H9 (cell line): Measurements from ENCODE around the gene ANKRD27. TPM values are rescaled to one million over a fixed set of nuclear protein-coding genes. Genes with fewer than 3 reads are reported as not detected.
"Not testable (repeated sequence)": the region's sequence is repeated elsewhere in the genome, so short reads cannot be mapped to it uniquely, and the experiment has no call there.

ENCODE experiments used
- DNase-seq: peaks from one replicate; pipeline ENCODE4 v3.0.0-alpha.2; 2017
- H2AFZ ChIP-seq: one replicate; pipeline ENCODE4 v1.6.1; 2013; ENCODE audit warnings: mild to moderate bottlenecking, low read length, control low read depth, moderate library complexity
- H2AK5ac ChIP-seq: 2 replicates; pipeline ENCODE4 v1.6.1; 2013; ENCODE audit warnings: low read length, control low read depth, mixed read lengths; ENCODE audit not compliant: insufficient read length
- H2BK120ac ChIP-seq: one replicate; pipeline ENCODE4 v1.6.1; 2013; ENCODE audit warnings: low read depth, mild to moderate bottlenecking, low read length, control low read depth, inconsistent platforms; ENCODE audit not compliant: poor library complexity, severe bottlenecking
- H2BK12ac ChIP-seq: 2 replicates; pipeline ENCODE4 v1.6.1; 2013; ENCODE audit warnings: low read length, control low read depth, mixed read lengths, low read depth; ENCODE audit not compliant: insufficient read length
- H2BK15ac ChIP-seq: 2 replicates; pipeline ENCODE4 v1.6.1; 2013; ENCODE audit warnings: low read depth, low read length, control low read depth
- H2BK20ac ChIP-seq: one replicate; pipeline ENCODE4 v1.6.1; 2013; ENCODE audit warnings: low read depth, mild to moderate bottlenecking, low read length, control low read depth, inconsistent platforms; ENCODE audit not compliant: poor library complexity, severe bottlenecking
- H2BK5ac ChIP-seq: 2 replicates; pipeline ENCODE4 v1.6.1; 2013; ENCODE audit warnings: low read length, control low read depth, mixed read lengths; ENCODE audit not compliant: insufficient read length
- H3K14ac ChIP-seq: 2 replicates; pipeline ENCODE4 v1.6.1; 2013; ENCODE audit warnings: low read length, control low read depth; ENCODE audit not compliant: insufficient read depth
- H3K18ac ChIP-seq: 2 replicates; pipeline ENCODE4 v1.6.1; 2013; ENCODE audit warnings: low read depth, mild to moderate bottlenecking, mixed read lengths, low read length, control low read depth; ENCODE audit not compliant: insufficient read length
- H3K23ac ChIP-seq: 2 replicates; pipeline ENCODE4 v1.6.1; 2013; ENCODE audit warnings: low read length, control low read depth, mixed read lengths, low read depth; ENCODE audit not compliant: insufficient read length
- H3K23me2 ChIP-seq: 2 replicates; pipeline ENCODE4 v1.6.1; 2013; ENCODE audit warnings: low read depth, mild to moderate bottlenecking, mixed read lengths, low read length, control low read depth; ENCODE audit not compliant: insufficient read length, poor library complexity, severe bottlenecking
- H3K27ac ChIP-seq: 2 replicates; pipeline ENCODE4 v1.5.1; 2013; ENCODE audit warnings: low read length, control low read depth, mixed read lengths, low read depth; ENCODE audit not compliant: insufficient read length
- H3K27me3 ChIP-seq: 2 replicates; pipeline ENCODE4 v1.6.1; 2013; ENCODE audit warnings: low read length, control low read depth, inconsistent platforms; ENCODE audit not compliant: insufficient read depth
- H3K4ac ChIP-seq: 2 replicates; pipeline ENCODE4 v1.6.1; 2013; ENCODE audit warnings: low read depth, mild to moderate bottlenecking, control low read depth, inconsistent platforms, low read length, moderate library complexity
- H3K4me1 ChIP-seq: 2 replicates; pipeline ENCODE4 v1.6.1; 2013; ENCODE audit warnings: low read length, control low read depth, inconsistent platforms; ENCODE audit not compliant: insufficient read depth
- H3K4me2 ChIP-seq: 2 replicates; pipeline ENCODE4 v1.6.1; 2013; ENCODE audit warnings: low read length, control low read depth, mixed read lengths; ENCODE audit not compliant: insufficient read length, insufficient read depth
- H3K56ac ChIP-seq: 2 replicates; pipeline ENCODE4 v1.6.1; 2013; ENCODE audit warnings: low read depth, mild to moderate bottlenecking, mixed read lengths, low read length, control low read depth; ENCODE audit not compliant: insufficient read length
- H3K79me1 ChIP-seq: 2 replicates; pipeline ENCODE4 v1.6.1; 2013; ENCODE audit warnings: low read depth, mild to moderate bottlenecking, moderate library complexity, low read length, control low read depth, inconsistent platforms; ENCODE audit not compliant: insufficient read depth, poor library complexity, severe bottlenecking
- H3K79me2 ChIP-seq: 2 replicates; pipeline ENCODE4 v1.6.1; 2013; ENCODE audit warnings: low read length, control low read depth, inconsistent platforms; ENCODE audit not compliant: insufficient read depth
- H3K9ac ChIP-seq: 2 replicates; pipeline ENCODE4 v1.6.1; 2013; ENCODE audit warnings: low read length, control low read depth, mixed read lengths; ENCODE audit not compliant: insufficient read length; ENCODE audit errors: extremely low read depth
- H3K9me3 ChIP-seq: one replicate; pipeline ENCODE4 v1.6.1; 2013; ENCODE audit warnings: low read depth, low read length, inconsistent platforms; ENCODE audit not compliant: control insufficient read depth
- H3T11ph ChIP-seq: one replicate; pipeline ENCODE4 v1.6.1; 2013; ENCODE audit warnings: mild to moderate bottlenecking, low read length, control low read depth, inconsistent platforms
- H4K20me1 ChIP-seq: one replicate; pipeline ENCODE4 v1.6.1; 2013; ENCODE audit not compliant: control insufficient read depth, insufficient read length, insufficient read depth
- H4K5ac ChIP-seq: 2 replicates; pipeline ENCODE4 v1.6.1; 2013; ENCODE audit warnings: low read depth, mild to moderate bottlenecking, mixed read lengths, low read length, control low read depth; ENCODE audit not compliant: insufficient read length
- H4K8ac ChIP-seq: replicated peaks from 2 replicates; pipeline ENCODE4 v1.6.1; 2013; ENCODE audit warnings: low read length, control low read depth, mixed read lengths, low read depth; ENCODE audit not compliant: insufficient read length
- H4K91ac ChIP-seq: 2 replicates; pipeline ENCODE4 v1.6.1; 2013; ENCODE audit warnings: low read depth, mild to moderate bottlenecking, moderate library complexity, mixed read lengths, low read length, control low read depth; ENCODE audit not compliant: insufficient read length
- H3K27ac Mint-ChIP-seq, 3 experiments: 2 replicates in 2 of 3; 3 replicates in 1 of 3; pipeline ENCODE4 v1.8.0; 2020 to 2021; ENCODE audit warnings: mixed read lengths in 3 of 3, mild to moderate bottlenecking in 1 of 3, moderate library complexity in 1 of 3
- H3K27me3 Mint-ChIP-seq: 2 replicates; pipeline ENCODE4 v1.8.0; 2021; ENCODE audit warnings: low read depth, mild to moderate bottlenecking, moderate library complexity, mixed read lengths
- H3K36me3 Mint-ChIP-seq, 3 experiments: 2 replicates in 2 of 3; 3 replicates in 1 of 3; pipeline ENCODE4 v1.8.0; 2020 to 2021; ENCODE audit warnings: low read depth in 3 of 3, mixed read lengths in 3 of 3; ENCODE audit not compliant: insufficient read depth in 1 of 3
- H3K4me1 Mint-ChIP-seq, 2 experiments: 2 replicates each; pipeline ENCODE4 v1.8.0; 2020; ENCODE audit warnings: mixed read lengths in 2 of 2
- H3K4me3 Mint-ChIP-seq, 2 experiments: 2 replicates in 1 of 2; 3 replicates in 1 of 2; pipeline ENCODE4 v1.8.0; 2020 to 2021; ENCODE audit warnings: mild to moderate bottlenecking in 2 of 2, mixed read lengths in 2 of 2, moderate library complexity in 1 of 2
- H3K9me3 Mint-ChIP-seq, 2 experiments: 2 replicates in 1 of 2; 3 replicates in 1 of 2; pipeline ENCODE4 v1.8.0; 2020; ENCODE audit warnings: mild to moderate bottlenecking in 2 of 2, mixed read lengths in 2 of 2, moderate library complexity in 1 of 2
- CTCF ChIP-seq: fragments of 200-600 bp; sonication (generic); conservative IDR thresholded peaks from 3 replicates; pipeline ENCODE4 v1.8.0; 2021; ENCODE audit warnings: antibody characterized with exemption, mild to moderate bottlenecking
- WGBS: extraction: QIAGEN DNeasy Blood & Tissue Kit; methylation state at CpG from one replicate; pipeline ENCODE4 v1.1.7; 2013; ENCODE audit warnings: missing lambda C conversion rate, low lambda C conversion rate, mixed read lengths; ENCODE audit not compliant: insufficient read length; ENCODE audit errors: extremely low coverage; 5-methylcytosine and 5-hydroxymethylcytosine counted together
- total RNA-seq: library from RNA; stranded (reverse); gene quantifications from 2 replicates; pipeline ENCODE4 v1.2.1, GENCODE V29; 2021

Gene ANKRD27
- total RNA-seq, 1 experiment from 2014 or later = 40.7 TPM

DNA sequence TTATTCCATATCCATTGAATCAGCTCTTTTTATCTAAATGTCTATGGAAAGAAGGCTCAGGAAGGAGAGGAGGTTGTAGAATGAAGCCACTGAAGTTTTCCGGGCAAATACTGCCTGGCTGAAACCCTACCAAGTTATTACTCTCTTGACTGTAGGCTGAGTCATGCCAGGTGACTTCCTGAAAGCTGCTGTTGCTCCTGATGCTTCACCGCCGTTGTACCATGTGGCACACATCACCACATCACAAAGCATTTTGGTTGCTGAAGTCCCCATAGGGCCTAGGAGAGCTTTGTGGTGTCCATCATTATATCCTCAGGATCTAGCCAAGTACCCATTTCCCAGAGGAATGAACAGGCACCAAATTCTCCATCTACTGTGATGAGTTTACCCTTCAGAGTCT, 33.5 kb upstream of the ANKRD27 start:
- Histone ChIP-seq H3T11ph (no peak overlapping the region), H3K79me2 (no peaks in the 10 kb centered on the region)

DNA sequence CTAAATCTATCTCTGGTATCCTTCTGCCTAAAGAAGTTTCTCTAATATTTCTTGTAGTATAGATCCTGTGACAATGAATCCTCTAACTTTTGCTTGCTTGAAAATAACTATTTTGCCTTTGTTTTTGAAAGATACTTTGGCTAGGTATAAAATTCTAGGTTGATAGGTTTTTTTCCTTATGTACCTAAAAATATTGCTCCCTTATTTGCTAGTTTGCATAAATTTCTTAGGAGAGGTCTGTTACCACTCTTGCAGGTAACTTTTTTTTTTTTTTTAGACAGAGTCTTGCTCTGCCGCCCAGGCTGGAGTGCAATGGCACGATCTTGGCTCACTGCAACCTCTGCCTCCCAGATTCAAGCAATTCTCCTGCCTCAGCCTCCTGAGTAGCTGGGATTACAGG, 29.0 kb upstream of the ANKRD27 start:
- H3K23me2 ChIP-seq, H4K5ac ChIP-seq, H3K27ac Mint-ChIP-seq, H3K27me3 ChIP-seq, H3K79me1 ChIP-seq, H3K9me3 ChIP-seq, H3K27me3 Mint-ChIP-seq, DNase-seq, H2BK12ac ChIP-seq, H4K8ac ChIP-seq, H2BK5ac ChIP-seq, H3T11ph ChIP-seq, H3K4me1 ChIP-seq, H3K9ac ChIP-seq, H4K20me1 ChIP-seq, H3K4me1 Mint-ChIP-seq, H2BK15ac ChIP-seq, H3K79me2 ChIP-seq, H3K4ac ChIP-seq, H2BK120ac ChIP-seq, H3K56ac ChIP-seq, H4K91ac ChIP-seq, H3K27ac ChIP-seq, H3K4me2 ChIP-seq, H3K14ac ChIP-seq, H3K4me3 Mint-ChIP-seq, H2AFZ ChIP-seq, H2AK5ac ChIP-seq, H2BK20ac ChIP-seq, H3K23ac ChIP-seq, H3K18ac ChIP-seq: not testable (repeated sequence)
- WGBS = no CpG with 5 or more reads among the region's 2 CpGs
- Mint-ChIP-seq H3K9me3 (peaks cover 18 to 23% of the 10 kb centered on the region in 2 experiments), H3K36me3 (peaks cover 13 to 30% (median 27%) of the 10 kb centered on the region in 3 experiments)

More for the DNA sequence above, 33.5 kb upstream of the ANKRD27 start:
- Histone ChIP-seq H3K9me3 (no peaks in the 10 kb centered on the region), H3K27me3 (no peaks in the 10 kb centered on the region), H3K18ac (no peak overlapping the region), H3K4me2 (no peak overlapping the region), H3K27ac (no peak overlapping the region), H3K79me1 (no peaks in the 10 kb centered on the region), H2BK5ac (no peak overlapping the region), H2AFZ (no peak overlapping the region), H4K20me1 (no peaks in the 10 kb centered on the region), H3K4ac (no peak overlapping the region), H2BK15ac (no peak overlapping the region), H4K91ac (no peak overlapping the region), H3K56ac (no peak overlapping the region), H4K8ac (no peak overlapping the region), H2BK20ac (no peak overlapping the region), H2BK120ac (no peak overlapping the region), H3K23ac (no peak overlapping the region), H4K5ac (no peak overlapping the region), H3K9ac (no peak overlapping the region), H3K23me2 (no peaks in the 10 kb centered on the region), H2BK12ac (no peak overlapping the region), H2AK5ac (no peak overlapping the region), H3K14ac (no peak overlapping the region), H3K4me1 (no peaks in the 10 kb centered on the region)
- TF ChIP-seq CTCF = no peak
- H3K27me3 Mint-ChIP-seq = no peaks in the 10 kb centered on the region
- WGBS = no CpG with 5 or more reads among the region's 3 CpGs
- DNase-seq = no peak
- H3K36me3 Mint-ChIP-seq = peaks cover 8 to 19% (median 15%) of the 10 kb centered on the region in 3 experiments
- no peak overlapping the region for H3K27ac Mint-ChIP-seq
- no peak overlapping the region for H3K4me3 Mint-ChIP-seq
- H3K4me1 Mint-ChIP-seq = 0 out of 4 replicates have a peak, but pooled peaks cover 0 to 2% of the 10 kb centered on the region in 2 experiments
- peaks cover 12 to 13% of the 10 kb centered on the region in 2 experiments for H3K9me3 Mint-ChIP-seq
